ENCODE data around the gene UQCC2.

DNA sequence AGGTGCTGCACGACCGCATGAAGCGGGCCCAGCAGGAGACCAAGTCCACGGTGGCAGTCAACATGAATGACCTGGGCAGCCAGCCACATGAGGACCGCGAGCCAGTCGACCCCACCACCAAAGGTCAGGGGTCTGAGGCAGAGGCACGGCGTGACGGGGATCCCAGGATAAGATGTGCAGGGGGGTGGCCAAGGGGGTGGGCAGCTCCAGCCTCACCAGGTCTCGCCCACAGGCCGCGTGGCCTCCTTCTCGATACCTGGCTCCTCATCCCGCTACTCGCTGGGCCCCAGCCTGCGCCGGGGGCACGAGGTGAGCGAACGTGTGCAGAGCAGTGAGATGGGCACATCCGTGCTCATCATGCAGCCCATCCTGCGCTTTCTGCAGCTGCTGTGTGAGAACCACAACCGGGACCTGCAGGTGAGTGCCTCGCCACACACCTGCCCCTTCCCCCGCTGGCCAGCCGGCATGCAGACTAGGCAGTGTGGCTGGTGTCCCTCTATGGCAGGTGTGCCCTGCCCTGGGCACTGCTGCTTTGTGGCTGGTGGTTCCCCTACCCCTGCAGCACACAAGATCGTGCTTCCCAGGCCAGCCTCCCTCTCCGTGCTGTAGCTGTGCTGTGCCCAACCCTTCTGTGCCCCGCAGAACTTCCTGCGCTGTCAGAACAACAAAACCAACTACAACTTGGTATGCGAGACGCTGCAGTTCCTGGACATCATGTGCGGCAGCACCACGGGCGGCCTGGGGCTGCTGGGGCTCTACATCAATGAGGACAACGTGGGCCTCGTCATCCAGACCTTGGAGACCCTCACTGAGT, 25.9 kb downstream of the UQCC2 start:
- no peak for TF ChIP-seq TCF12 (IDR thresholded peaks at IDR 0.05)
- TF ChIP-seq, protein P1, sequence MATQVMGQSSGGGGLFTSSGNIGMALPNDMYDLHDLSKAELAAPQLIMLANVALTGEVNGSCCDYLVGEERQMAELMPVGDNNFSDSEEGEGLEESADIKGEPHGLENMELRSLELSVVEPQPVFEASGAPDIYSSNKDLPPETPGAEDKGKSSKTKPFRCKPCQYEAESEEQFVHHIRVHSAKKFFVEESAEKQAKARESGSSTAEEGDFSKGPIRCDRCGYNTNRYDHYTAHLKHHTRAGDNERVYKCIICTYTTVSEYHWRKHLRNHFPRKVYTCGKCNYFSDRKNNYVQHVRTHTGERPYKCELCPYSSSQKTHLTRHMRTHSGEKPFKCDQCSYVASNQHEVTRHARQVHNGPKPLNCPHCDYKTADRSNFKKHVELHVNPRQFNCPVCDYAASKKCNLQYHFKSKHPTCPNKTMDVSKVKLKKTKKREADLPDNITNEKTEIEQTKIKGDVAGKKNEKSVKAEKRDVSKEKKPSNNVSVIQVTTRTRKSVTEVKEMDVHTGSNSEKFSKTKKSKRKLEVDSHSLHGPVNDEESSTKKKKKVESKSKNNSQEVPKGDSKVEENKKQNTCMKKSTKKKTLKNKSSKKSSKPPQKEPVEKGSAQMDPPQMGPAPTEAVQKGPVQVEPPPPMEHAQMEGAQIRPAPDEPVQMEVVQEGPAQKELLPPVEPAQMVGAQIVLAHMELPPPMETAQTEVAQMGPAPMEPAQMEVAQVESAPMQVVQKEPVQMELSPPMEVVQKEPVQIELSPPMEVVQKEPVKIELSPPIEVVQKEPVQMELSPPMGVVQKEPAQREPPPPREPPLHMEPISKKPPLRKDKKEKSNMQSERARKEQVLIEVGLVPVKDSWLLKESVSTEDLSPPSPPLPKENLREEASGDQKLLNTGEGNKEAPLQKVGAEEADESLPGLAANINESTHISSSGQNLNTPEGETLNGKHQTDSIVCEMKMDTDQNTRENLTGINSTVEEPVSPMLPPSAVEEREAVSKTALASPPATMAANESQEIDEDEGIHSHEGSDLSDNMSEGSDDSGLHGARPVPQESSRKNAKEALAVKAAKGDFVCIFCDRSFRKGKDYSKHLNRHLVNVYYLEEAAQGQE (IDR thresholded peaks at IDR 0.05; ENCODE audit: low read depth, low read length), result no peak
- no peak for TF ChIP-seq EP300 (IDR thresholded peaks at IDR 0.05; ENCODE audit: borderline replicate concordance in 1 of 2, low read depth in 1 of 2, low read length in 1 of 2)
- TF ChIP-seq, protein P2, sequence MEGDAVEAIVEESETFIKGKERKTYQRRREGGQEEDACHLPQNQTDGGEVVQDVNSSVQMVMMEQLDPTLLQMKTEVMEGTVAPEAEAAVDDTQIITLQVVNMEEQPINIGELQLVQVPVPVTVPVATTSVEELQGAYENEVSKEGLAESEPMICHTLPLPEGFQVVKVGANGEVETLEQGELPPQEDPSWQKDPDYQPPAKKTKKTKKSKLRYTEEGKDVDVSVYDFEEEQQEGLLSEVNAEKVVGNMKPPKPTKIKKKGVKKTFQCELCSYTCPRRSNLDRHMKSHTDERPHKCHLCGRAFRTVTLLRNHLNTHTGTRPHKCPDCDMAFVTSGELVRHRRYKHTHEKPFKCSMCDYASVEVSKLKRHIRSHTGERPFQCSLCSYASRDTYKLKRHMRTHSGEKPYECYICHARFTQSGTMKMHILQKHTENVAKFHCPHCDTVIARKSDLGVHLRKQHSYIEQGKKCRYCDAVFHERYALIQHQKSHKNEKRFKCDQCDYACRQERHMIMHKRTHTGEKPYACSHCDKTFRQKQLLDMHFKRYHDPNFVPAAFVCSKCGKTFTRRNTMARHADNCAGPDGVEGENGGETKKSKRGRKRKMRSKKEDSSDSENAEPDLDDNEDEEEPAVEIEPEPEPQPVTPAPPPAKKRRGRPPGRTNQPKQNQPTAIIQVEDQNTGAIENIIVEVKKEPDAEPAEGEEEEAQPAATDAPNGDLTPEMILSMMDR (IDR thresholded peaks at IDR 0.05), result no peak
- no peak for TF ChIP-seq GABPA (IDR thresholded peaks at IDR 0.05; ENCODE audit: low read depth)
- no peak for TF ChIP-seq MXI1 (IDR thresholded peaks at IDR 0.05; ENCODE audit: low read depth, low read length)
- TF ChIP-seq TEAD4 (IDR thresholded peaks at IDR 0.05; ENCODE audit: borderline replicate concordance, insufficient read depth), result no peak
- no peak for TF ChIP-seq POLR2AphosphoS5 (IDR thresholded peaks at IDR 0.05; ENCODE audit: low read depth, low read length)
- TF ChIP-seq RAD21 (IDR thresholded peaks at IDR 0.05; ENCODE audit: low read length), result no peak
- no peak for TF ChIP-seq SMC3 (IDR thresholded peaks at IDR 0.05; ENCODE audit: low read depth, low read length)
- TF ChIP-seq NRF1 (IDR thresholded peaks at IDR 0.05; ENCODE audit: low read depth, low read length), result no peak
- no peak for TF ChIP-seq YY1 (IDR thresholded peaks at IDR 0.05; ENCODE audit: low read depth)
- TF ChIP-seq, protein P3, sequence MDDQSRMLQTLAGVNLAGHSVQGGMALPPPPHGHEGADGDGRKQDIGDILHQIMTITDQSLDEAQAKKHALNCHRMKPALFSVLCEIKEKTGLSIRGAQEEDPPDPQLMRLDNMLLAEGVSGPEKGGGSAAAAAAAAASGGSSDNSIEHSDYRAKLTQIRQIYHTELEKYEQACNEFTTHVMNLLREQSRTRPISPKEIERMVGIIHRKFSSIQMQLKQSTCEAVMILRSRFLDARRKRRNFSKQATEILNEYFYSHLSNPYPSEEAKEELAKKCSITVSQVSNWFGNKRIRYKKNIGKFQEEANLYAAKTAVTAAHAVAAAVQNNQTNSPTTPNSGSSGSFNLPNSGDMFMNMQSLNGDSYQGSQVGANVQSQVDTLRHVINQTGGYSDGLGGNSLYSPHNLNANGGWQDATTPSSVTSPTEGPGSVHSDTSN (IDR thresholded peaks at IDR 0.05), result no peak
- TF ChIP-seq FOXM1 (IDR thresholded peaks at IDR 0.05; ENCODE audit: low read depth), result no peak

Data from SK-N-SH (cell line).